ENCODE results near the gene SPG7. TPM values are rescaled to one million over a fixed set of nuclear protein-coding genes. Genes with fewer than 3 reads are reported as not detected.
A peak's percentile ranks its signal among the peaks of the same experiment; 100 is the strongest.

Gene SPG7
- total and polyA plus RNA-seq, 4 donors: 81.4 to 150 (median 113) TPM

DNA sequence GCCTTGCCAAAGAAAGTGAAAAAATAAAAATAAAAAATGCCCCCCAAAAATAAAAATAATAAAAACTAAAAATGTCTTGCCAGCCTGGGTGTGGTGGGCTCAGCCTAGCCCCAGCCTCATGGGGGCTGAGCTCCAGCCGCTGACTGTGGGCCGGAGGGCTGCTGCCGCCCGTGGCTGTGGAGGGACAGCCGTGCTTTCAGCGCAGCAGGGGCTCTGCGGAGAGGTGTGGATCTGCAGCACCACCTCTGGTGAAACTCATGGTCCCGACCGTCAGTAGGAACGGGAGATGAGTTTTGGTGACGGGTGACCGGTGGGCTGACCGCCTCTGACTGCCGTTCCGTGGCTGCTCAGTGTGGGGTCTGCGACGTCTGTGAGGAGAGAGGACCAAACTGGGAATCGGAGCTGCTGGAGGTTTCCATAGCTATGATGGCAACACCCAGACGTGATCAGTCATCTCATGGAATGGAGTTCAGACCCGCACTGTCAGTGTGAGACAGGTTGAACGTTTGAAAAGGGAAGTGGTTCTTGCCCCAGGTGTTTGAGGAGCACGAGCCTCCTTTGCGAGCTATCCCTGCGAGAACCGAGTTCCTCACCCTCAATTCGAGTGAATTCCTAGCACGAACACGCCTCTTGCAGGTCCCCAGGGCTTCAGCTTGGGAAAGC is 40.3 kb downstream of the SPG7 start:
- no peaks in the 10 kb centered on the region for H3K9me3 ChIP-seq (ENCODE audit: control insufficient read depth, insufficient read depth, low read length)
- H3K27me3 ChIP-seq (ENCODE audit: control insufficient read depth, insufficient read depth, low read length): no peaks in the 10 kb centered on the region
- no peak overlapping the region for H3K27ac ChIP-seq (ENCODE audit: low read depth, low read length)
- H3K4me1 ChIP-seq (ENCODE audit: control insufficient read depth, insufficient read depth, low read length): no peaks in the 10 kb centered on the region
- H3K36me3 ChIP-seq (ENCODE audit: control insufficient read depth, insufficient read depth, low read length): peaks cover 99% of the 10 kb centered on the region
- DNase-seq (ENCODE audit: low read depth in 4 of 6, low spot score in 6 of 6): no peak
- no peak overlapping the region for H3K4me3 ChIP-seq (ENCODE audit: low read depth, low read length)
- WGBS (ENCODE audit: insufficient coverage): 87% methylated on average over 27 of the region's 28 CpGs

DNA sequence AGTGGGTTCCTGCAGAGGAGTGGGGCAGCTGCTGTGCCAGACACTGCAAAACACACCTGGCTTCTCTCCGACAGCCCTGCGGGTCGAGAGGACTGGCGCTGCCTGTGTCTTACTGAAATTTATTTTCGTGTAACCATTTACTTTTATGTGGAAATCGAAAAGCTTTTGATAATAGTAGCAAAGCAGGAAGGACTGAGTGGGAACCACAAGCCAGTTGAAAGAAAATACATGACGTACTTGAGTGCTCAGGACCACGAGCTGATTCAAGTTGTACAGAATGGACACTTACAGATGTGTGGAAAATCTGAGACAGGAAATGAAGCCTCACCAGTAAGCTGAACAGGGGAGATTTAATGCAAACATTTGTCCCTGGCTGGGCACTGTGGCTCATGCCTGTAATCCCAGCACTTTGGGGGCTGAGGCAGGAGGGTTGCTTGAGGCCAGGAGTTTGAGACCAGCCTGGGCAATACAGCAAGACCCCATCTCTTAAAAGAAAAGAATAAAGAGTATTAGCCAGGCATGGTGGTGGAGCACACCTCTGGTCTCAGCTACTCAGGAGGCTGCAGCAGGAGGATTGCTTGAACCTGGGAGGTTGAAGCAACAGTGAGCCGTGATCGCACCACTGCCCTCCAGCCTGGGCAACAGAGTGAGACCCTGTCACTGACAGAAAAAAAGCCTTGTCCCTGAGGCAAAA is 41.0 kb downstream of the SPG7 start:
- H3K9me3 ChIP-seq (ENCODE audit: control insufficient read depth, insufficient read depth, low read length): no peaks in the 10 kb centered on the region
- H3K4me1 ChIP-seq (ENCODE audit: control insufficient read depth, insufficient read depth, low read length): no peaks in the 10 kb centered on the region
- H3K27me3 ChIP-seq (ENCODE audit: control insufficient read depth, insufficient read depth, low read length): no peaks in the 10 kb centered on the region
- 95% methylated on average over 10 of the region's 10 CpGs for WGBS (ENCODE audit: insufficient coverage)
- no peak overlapping the region for H3K27ac ChIP-seq (ENCODE audit: low read depth, low read length)
- no peak overlapping the region for H3K4me3 ChIP-seq (ENCODE audit: low read depth, low read length)
- peaks cover 100% of the 10 kb centered on the region for H3K36me3 ChIP-seq (ENCODE audit: control insufficient read depth, insufficient read depth, low read length)
- DNase-seq (ENCODE audit: low read depth in 4 of 6, low spot score in 6 of 6): no peak

DNA sequence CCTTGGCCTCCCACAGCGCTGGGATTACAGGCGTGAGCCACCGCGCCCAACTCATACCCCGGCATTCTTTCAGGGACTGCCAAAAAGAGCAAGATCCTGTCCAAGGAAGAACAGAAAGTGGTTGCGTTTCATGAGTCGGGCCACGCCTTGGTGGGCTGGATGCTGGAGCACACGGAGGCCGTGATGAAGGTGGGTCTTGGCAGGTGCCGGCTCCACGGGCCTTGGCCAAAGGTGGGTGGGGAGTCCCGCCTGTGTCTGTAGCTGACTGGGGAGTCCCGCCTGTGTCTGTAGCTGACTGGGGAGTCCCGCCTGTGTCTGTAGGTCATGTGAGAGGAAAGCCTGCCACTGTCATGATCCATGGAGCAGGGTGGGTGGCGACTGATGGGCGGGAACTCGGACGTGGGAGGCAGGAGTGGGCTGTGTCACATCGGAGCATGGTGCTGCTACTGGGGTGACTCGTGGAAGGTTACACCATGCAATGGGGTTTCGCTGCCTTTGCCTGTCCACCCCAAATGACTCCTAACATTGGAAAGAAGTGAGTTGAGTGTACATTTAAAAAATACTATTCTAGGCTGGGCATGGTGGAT is 42.3 kb downstream of the SPG7 start:
- H3K9me3 ChIP-seq (ENCODE audit: control insufficient read depth, insufficient read depth, low read length): no peaks in the 10 kb centered on the region
- no peak overlapping the region for H3K27ac ChIP-seq (ENCODE audit: low read depth, low read length)
- DNase-seq (ENCODE audit: low read depth in 4 of 6, low spot score in 6 of 6): no peak
- WGBS (ENCODE audit: insufficient coverage): 97% methylated on average over 20 of the region's 22 CpGs
- H3K27me3 ChIP-seq (ENCODE audit: control insufficient read depth, insufficient read depth, low read length): no peaks in the 10 kb centered on the region
- no peak overlapping the region for H3K4me3 ChIP-seq (ENCODE audit: low read depth, low read length)
- peaks cover 99% of the 10 kb centered on the region for H3K36me3 ChIP-seq (ENCODE audit: control insufficient read depth, insufficient read depth, low read length)
- H3K4me1 ChIP-seq (ENCODE audit: control insufficient read depth, insufficient read depth, low read length): peaks cover 4% of the 10 kb centered on the region

DNA sequence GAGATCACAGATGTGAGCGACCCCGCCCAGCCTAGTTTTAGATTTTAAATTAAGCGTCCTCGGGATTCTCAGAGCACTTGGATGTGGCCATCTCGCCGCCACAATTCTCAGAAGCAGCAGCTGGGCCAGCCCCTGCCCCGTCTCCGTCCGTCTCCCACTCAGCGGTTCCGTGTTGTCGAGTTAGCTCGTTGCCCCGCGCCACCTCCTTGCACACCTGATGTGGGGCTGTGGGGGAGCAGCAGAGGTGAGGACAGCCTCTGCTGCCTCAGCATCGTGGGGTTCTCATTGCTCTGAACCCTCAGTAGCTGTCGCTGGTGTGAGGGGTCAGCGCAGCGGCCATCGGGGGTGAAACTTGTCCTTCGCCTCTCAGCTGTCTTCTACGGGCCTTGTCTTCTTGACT is 44.1 kb downstream of the SPG7 start:
- DNase-seq (ENCODE audit: low read depth in 4 of 6, low spot score in 6 of 6): no peak
- Histone ChIP-seq H3K36me3 (ENCODE audit: control insufficient read depth, insufficient read depth, low read length) (peaks cover 97% of the 10 kb centered on the region), H3K27ac (ENCODE audit: low read depth, low read length) (no peak overlapping the region), H3K4me3 (ENCODE audit: low read depth, low read length) (no peak overlapping the region), H3K27me3 (ENCODE audit: control insufficient read depth, insufficient read depth, low read length) (no peaks in the 10 kb centered on the region), H3K4me1 (ENCODE audit: control insufficient read depth, insufficient read depth, low read length) (peaks cover 22% of the 10 kb centered on the region), H3K9me3 (ENCODE audit: control insufficient read depth, insufficient read depth, low read length) (no peaks in the 10 kb centered on the region)
- 97% methylated on average over 22 of the region's 22 CpGs for WGBS (ENCODE audit: insufficient coverage)

DNA sequence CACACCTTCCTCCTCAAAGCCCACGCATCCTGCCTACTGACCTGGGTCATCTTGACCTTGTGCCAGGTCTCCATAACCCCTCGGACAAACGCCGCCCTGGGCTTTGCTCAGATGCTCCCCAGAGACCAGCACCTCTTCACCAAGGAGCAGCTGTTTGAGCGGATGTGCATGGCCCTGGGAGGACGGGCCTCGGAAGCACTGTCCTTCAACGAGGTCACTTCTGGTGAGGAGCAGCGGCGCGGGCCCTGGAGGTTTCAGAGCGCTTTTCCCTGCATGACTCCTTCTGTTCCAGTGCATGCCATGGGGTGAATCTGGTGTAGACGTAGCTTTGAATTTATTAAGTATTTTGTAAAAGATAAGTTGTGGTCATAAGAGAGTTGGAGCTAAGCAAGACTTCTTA is 44.7 kb downstream of the SPG7 start:
- H3K4me1 ChIP-seq (ENCODE audit: control insufficient read depth, insufficient read depth, low read length): peaks cover 28% of the 10 kb centered on the region
- no peaks in the 10 kb centered on the region for H3K27me3 ChIP-seq (ENCODE audit: control insufficient read depth, insufficient read depth, low read length)
- DNase-seq (ENCODE audit: low read depth in 4 of 6, low spot score in 6 of 6): no peak
- peaks cover 96% of the 10 kb centered on the region for H3K36me3 ChIP-seq (ENCODE audit: control insufficient read depth, insufficient read depth, low read length)
- H3K9me3 ChIP-seq (ENCODE audit: control insufficient read depth, insufficient read depth, low read length): no peaks in the 10 kb centered on the region
- H3K27ac ChIP-seq (ENCODE audit: low read depth, low read length): no peak overlapping the region
- WGBS (ENCODE audit: insufficient coverage): over 99% methylated on average over 11 of the region's 13 CpGs
- H3K4me3 ChIP-seq (ENCODE audit: low read depth, low read length): no peak overlapping the region

DNA sequence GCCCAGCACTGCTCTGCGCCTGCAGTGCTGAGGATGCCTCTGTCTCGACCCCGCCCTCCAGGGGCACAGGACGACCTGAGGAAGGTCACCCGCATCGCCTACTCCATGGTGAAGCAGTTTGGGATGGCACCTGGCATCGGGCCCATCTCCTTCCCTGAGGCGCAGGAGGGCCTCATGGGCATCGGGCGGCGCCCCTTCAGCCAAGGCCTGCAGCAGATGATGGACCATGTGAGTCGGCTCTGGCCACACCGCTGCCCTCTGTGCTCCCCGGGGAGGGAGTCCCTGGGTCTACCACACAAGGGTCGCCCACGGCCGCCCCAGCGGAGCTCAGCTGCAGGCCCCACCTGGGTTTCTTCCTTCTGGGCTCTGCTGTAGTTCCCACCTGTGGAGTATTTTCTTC is 45.5 kb downstream of the SPG7 start:
- no peaks in the 10 kb centered on the region for H3K9me3 ChIP-seq (ENCODE audit: control insufficient read depth, insufficient read depth, low read length)
- H3K36me3 ChIP-seq (ENCODE audit: control insufficient read depth, insufficient read depth, low read length): peaks cover 91% of the 10 kb centered on the region
- no peak for DNase-seq (ENCODE audit: low read depth in 4 of 6, low spot score in 6 of 6)
- WGBS (ENCODE audit: insufficient coverage): 91% methylated on average over 17 of the region's 18 CpGs
- no peaks in the 10 kb centered on the region for H3K27me3 ChIP-seq (ENCODE audit: control insufficient read depth, insufficient read depth, low read length)
- peaks cover 31% of the 10 kb centered on the region for H3K4me1 ChIP-seq (ENCODE audit: control insufficient read depth, insufficient read depth, low read length)
- no peak overlapping the region for H3K27ac ChIP-seq (ENCODE audit: low read depth, low read length)
- H3K4me3 ChIP-seq (ENCODE audit: low read depth, low read length): no peak overlapping the region

DNA sequence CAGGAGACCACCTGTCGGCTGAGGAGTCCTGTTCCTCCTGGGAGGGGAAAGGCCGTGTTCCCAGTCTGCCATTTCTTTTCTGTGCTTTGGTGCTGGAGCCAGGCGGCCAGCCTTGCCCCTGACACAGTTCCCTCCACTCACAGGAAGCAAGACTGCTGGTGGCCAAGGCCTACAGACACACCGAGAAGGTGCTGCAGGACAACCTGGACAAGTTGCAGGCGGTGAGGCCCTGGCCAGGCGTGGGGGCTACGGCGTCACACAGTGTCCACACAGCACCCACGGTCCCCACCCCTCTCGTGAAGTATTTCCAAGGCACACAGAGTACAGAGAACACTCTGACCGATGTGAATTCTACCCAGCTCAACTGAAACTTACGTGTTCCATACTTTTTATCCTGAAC is 46.1 kb downstream of the SPG7 start:
- Histone ChIP-seq H3K36me3 (ENCODE audit: control insufficient read depth, insufficient read depth, low read length) (peaks cover 85% of the 10 kb centered on the region), H3K9me3 (ENCODE audit: control insufficient read depth, insufficient read depth, low read length) (no peaks in the 10 kb centered on the region), H3K27ac (ENCODE audit: low read depth, low read length) (no peak overlapping the region), H3K4me1 (ENCODE audit: control insufficient read depth, insufficient read depth, low read length) (peaks cover 32% of the 10 kb centered on the region), H3K4me3 (ENCODE audit: low read depth, low read length) (no peak overlapping the region), H3K27me3 (ENCODE audit: control insufficient read depth, insufficient read depth, low read length) (no peaks in the 10 kb centered on the region)
- WGBS (ENCODE audit: insufficient coverage): over 99% methylated on average over 10 of the region's 12 CpGs
- no peak for DNase-seq (ENCODE audit: low read depth in 4 of 6, low spot score in 6 of 6)

DNA sequence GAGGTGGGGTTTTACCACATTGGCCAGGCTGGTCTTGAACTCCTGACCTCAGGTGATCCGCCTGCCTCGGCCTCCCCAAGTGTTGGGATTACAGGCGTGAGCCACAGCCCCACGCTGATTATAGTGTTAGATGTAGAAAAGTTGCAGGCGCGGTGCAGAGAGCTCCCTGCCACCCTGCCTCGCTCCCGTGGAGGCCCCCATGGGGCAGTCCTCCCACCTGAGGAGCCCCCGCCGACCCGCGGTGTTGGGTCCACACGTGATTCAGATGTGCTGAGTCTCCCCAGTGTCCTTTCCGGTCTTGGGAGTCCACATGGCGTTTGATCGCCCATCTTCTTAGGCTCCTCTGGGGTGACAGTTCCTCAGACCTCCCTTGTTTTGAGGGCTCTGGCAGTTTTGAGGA is 47.1 kb downstream of the SPG7 start:
- H3K9me3 ChIP-seq (ENCODE audit: control insufficient read depth, insufficient read depth, low read length): no peaks in the 10 kb centered on the region
- 95% methylated on average over 16 of the region's 16 CpGs for WGBS (ENCODE audit: insufficient coverage)
- peaks cover 39% of the 10 kb centered on the region for H3K4me1 ChIP-seq (ENCODE audit: control insufficient read depth, insufficient read depth, low read length)
- H3K36me3 ChIP-seq (ENCODE audit: control insufficient read depth, insufficient read depth, low read length): peaks cover 76% of the 10 kb centered on the region
- no peak overlapping the region for H3K27ac ChIP-seq (ENCODE audit: low read depth, low read length)
- no peaks in the 10 kb centered on the region for H3K27me3 ChIP-seq (ENCODE audit: control insufficient read depth, insufficient read depth, low read length)
- H3K4me3 ChIP-seq (ENCODE audit: low read depth, low read length): no peak overlapping the region
- DNase-seq (ENCODE audit: low read depth in 4 of 6, low spot score in 6 of 6): no peak

DNA sequence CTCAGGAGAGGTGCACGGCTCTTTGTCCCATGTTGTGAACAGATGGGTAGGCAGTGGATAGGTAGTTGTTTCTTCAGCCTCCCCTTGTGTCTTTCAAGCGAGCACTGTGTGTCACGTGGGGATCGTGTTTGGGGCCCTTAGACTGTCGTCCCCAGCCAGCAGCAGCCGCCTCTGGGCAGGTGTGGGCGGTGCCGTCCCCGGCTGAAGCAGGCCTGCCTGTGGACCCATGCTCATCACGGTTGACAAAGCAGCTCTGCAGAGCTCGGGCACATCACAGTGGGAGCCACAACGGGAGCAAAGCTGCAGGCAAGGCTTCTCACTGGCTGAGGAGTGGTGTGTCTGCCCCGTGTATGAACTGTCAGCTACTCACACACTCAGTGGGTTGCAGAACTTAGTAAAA is 47.6 kb downstream of the SPG7 start:
- Histone ChIP-seq H3K4me3 (ENCODE audit: low read depth, low read length) (no peak overlapping the region), H3K27me3 (ENCODE audit: control insufficient read depth, insufficient read depth, low read length) (no peaks in the 10 kb centered on the region), H3K9me3 (ENCODE audit: control insufficient read depth, insufficient read depth, low read length) (no peaks in the 10 kb centered on the region), H3K36me3 (ENCODE audit: control insufficient read depth, insufficient read depth, low read length) (peaks cover 70% of the 10 kb centered on the region), H3K27ac (ENCODE audit: low read depth, low read length) (peak overlapping the region; percentile 87), H3K4me1 (ENCODE audit: control insufficient read depth, insufficient read depth, low read length) (peaks cover 39% of the 10 kb centered on the region)
- WGBS (ENCODE audit: insufficient coverage): 83% methylated on average over 13 of the region's 13 CpGs
- DNase-seq (ENCODE audit: low read depth in 4 of 6, low spot score in 6 of 6): no peak
